HUES48 (cell line): Measurements from ENCODE around the gene UBE2O.
A peak's percentile ranks its signal among the peaks of the same experiment; 100 is the strongest.
"Not testable (repeated sequence)": the region's sequence is repeated elsewhere in the genome, so short reads cannot be mapped to it uniquely, and the experiment has no call there.

Experiments used
- H3K27ac ChIP-seq: one replicate; pipeline ENCODE4 v1.7.0; 2013; ENCODE audit warnings: low read depth, low read length, inconsistent platforms
- H3K27me3 ChIP-seq: 2 replicates; pipeline ENCODE4 v1.6.1; 2013; ENCODE audit warnings: mild to moderate bottlenecking, low read length; ENCODE audit not compliant: control insufficient read depth, insufficient read depth
- H3K36me3 ChIP-seq: 2 replicates; pipeline ENCODE4 v1.6.1; 2013; ENCODE audit warnings: low read length; ENCODE audit not compliant: control insufficient read depth, insufficient read depth
- H3K4me1 ChIP-seq: 2 replicates; pipeline ENCODE4 v1.6.1; 2013; ENCODE audit warnings: mild to moderate bottlenecking, low read length; ENCODE audit not compliant: control insufficient read depth, insufficient read depth
- H3K4me3 ChIP-seq: 2 replicates; pipeline ENCODE4 v1.5.1; 2013; ENCODE audit warnings: mild to moderate bottlenecking, low read depth, low read length
- H3K9ac ChIP-seq: 2 replicates; pipeline ENCODE4 v1.6.1; 2013; ENCODE audit warnings: mild to moderate bottlenecking, low read depth, low read length, moderate library complexity
- H3K9me3 ChIP-seq: 2 replicates; pipeline ENCODE4 v1.6.1; 2013; ENCODE audit warnings: low read length; ENCODE audit not compliant: control insufficient read depth, insufficient read depth

Gene UBE2O

DNA sequence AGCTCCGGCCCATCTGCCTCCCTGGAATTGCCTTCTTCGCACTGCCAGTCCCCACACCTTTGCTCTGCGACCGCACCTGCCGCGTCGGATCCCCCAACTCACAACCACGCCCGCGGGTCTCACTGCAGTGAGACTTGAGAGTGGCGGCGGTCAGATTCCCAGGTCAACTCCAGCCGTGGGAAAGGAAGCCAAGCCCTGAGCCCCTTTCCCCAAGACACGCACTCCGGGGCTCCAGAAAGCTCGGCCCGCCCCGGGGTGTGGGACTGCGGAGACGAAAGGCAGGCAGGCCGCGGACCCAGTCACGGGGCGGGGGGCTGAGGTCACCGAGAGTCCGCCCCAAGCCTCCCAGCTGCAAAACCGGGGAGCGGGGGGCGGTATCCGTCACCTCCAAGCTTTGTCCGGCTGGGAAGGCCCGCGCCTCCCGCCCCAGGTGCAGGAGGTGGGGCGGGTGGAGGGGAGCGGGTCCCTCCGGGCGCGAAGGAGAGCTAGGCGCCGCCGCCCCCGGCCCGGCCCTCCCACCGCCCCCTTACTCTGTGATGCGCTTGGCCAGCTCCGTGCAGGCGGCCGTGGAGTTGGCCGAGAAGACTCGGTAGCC is 99.9 kb downstream of the UBE2O start:
- H3K27me3 ChIP-seq, result no peaks in the 10 kb centered on the region
- H3K36me3 ChIP-seq, result no peaks in the 10 kb centered on the region
- peak overlapping the region; percentile 80 for H3K4me3 ChIP-seq
- peak overlapping the region; percentile 98 for H3K27ac ChIP-seq
- H3K9ac ChIP-seq, result peak overlapping the region; percentile 99; the same call in 1 of the 2 replicates
- H3K9me3 ChIP-seq, result no peaks in the 10 kb centered on the region
- H3K4me1 ChIP-seq, result 0 out of 2 replicates have a peak, but pooled peaks cover 3% of the 10 kb centered on the region

GRCh38 chr17:76351526-76352071 is 101.4 kb downstream of the UBE2O start:
- Histone ChIP-seq H3K27me3 (no peaks in the 10 kb centered on the region), H3K9ac (no peak overlapping the region), H3K36me3 (peaks cover 6% of the 10 kb centered on the region), H3K27ac (no peak overlapping the region), H3K4me1 (0 out of 2 replicates have a peak, but pooled peaks cover 3% of the 10 kb centered on the region), H3K9me3 (no peaks in the 10 kb centered on the region), H3K4me3 (no peak overlapping the region)

GRCh38 chr17:76350463-76350862 is 102.5 kb downstream of the UBE2O start:
- Histone ChIP-seq H3K27me3 (no peaks in the 10 kb centered on the region), H3K4me1 (0 out of 2 replicates have a peak, but pooled peaks cover 3% of the 10 kb centered on the region), H3K27ac (no peak overlapping the region), H3K36me3 (peaks cover 18% of the 10 kb centered on the region), H3K9ac (no peak overlapping the region), H3K9me3 (no peaks in the 10 kb centered on the region), H3K4me3 (no peak overlapping the region)

- H3K9ac ChIP-seq, H3K4me1 ChIP-seq, H3K27me3 ChIP-seq, H3K4me3 ChIP-seq, H3K27ac ChIP-seq, H3K9me3 ChIP-seq: not testable (repeated sequence)
- peaks cover 33% of the 10 kb centered on the region for H3K36me3 ChIP-seq
These were observed 106.0 kb downstream of the UBE2O start for GRCh38 chr17:76346936-76347335.

GRCh38 chr17:76345377-76345974 is 107.5 kb downstream of the UBE2O start:
- H3K9me3 ChIP-seq, result no peaks in the 10 kb centered on the region
- no peak overlapping the region for H3K4me3 ChIP-seq
- H3K27me3 ChIP-seq, result no peaks in the 10 kb centered on the region
- no peaks in the 10 kb centered on the region for H3K4me1 ChIP-seq
- H3K9ac ChIP-seq, result no peak overlapping the region
- H3K36me3 ChIP-seq, result peaks cover 35% of the 10 kb centered on the region
- no peak overlapping the region for H3K27ac ChIP-seq

- H3K9me3 ChIP-seq, result no peaks in the 10 kb centered on the region
- peaks cover 35% of the 10 kb centered on the region for H3K36me3 ChIP-seq
- H3K9ac ChIP-seq, result no peak overlapping the region
- no peak overlapping the region for H3K27ac ChIP-seq
- H3K4me1 ChIP-seq, result no peaks in the 10 kb centered on the region
- H3K27me3 ChIP-seq, result no peaks in the 10 kb centered on the region
- H3K4me3 ChIP-seq, result no peak overlapping the region
These were observed 109.8 kb downstream of the UBE2O start for GRCh38 chr17:76343106-76343505.

GRCh38 chr17:76341301-76341700 is 111.7 kb downstream of the UBE2O start:
- H3K36me3 ChIP-seq, result peaks cover 26% of the 10 kb centered on the region
- no peak overlapping the region for H3K27ac ChIP-seq
- no peaks in the 10 kb centered on the region for H3K9me3 ChIP-seq

More at GRCh38 chr17:76341301-76341700, 111.7 kb downstream of the UBE2O start:
- Histone ChIP-seq H3K4me1 (no peaks in the 10 kb centered on the region), H3K9ac (no peak overlapping the region), H3K4me3 (no peak overlapping the region), H3K27me3 (no peaks in the 10 kb centered on the region)
